Esophagus squamous epithelium (tissue), 5 donors: ENCODE results near the gene SLN. TPM values are rescaled to one million over a fixed set of nuclear protein-coding genes. Genes with fewer than 3 reads are reported as not detected.
A peak's percentile ranks its signal among the peaks of the same experiment; 100 is the strongest.

Experiments
- DNase-seq: peaks from one replicate; lab custom pipeline; 2025; lab: John Stamatoyannopoulos, UW
- H3K27ac ChIP-seq, 4 donors: fragments of 200-600 bp; sonication (generic); one replicate each; pipeline ENCODE4 v1.5.1; 2016 to 2019; ENCODE audit warnings: mild to moderate bottlenecking in 1 of 4
- H3K27me3 ChIP-seq, 4 donors: fragments of 200-600 bp; sonication (generic); 1 replicate in 3 of 4; 2 replicates in 1 of 4; pipeline versions ENCODE4 v1.5.1 to v1.6.0; 2017 to 2021; ENCODE audit warnings: antibody characterized with exemption in 1 of 4
- H3K36me3 ChIP-seq, 3 donors: fragments of 200-600 bp; sonication (generic); one replicate each; pipeline ENCODE4 v1.5.1; 2016 to 2019
- H3K4me1 ChIP-seq, 3 donors: fragments of 200-600 bp; sonication (generic); one replicate each; pipeline ENCODE4 v1.5.1; 2017 to 2019
- H3K4me3 ChIP-seq, 4 donors: fragments of 200-600 bp; sonication (generic); 1 replicate in 3 of 4; 2 replicates in 1 of 4; pipeline ENCODE4 v1.5.1; 2016 to 2019; ENCODE audit warnings: mild to moderate bottlenecking in 2 of 4, moderate library complexity in 1 of 4
- H3K9me3 ChIP-seq, 3 donors: fragments of 200-600 bp; sonication (generic); one replicate each; pipeline ENCODE4 v1.5.1; 2016 to 2019
- POLR2A ChIP-seq, 4 donors: fragments of 450-650 bp; IDR thresholded peaks; one replicate each; pipeline ENCODE4 v1.6.1; 2017; ENCODE audit warnings: antibody characterized with exemption in 4 of 4, mild to moderate bottlenecking in 4 of 4, moderate library complexity in 3 of 4
- WGBS, 2 donors: methylation state at CpG; one replicate each; pipeline ENCODE4 v1.1.5; 2018; 5-methylcytosine and 5-hydroxymethylcytosine counted together
- intact Hi-C: fragments of 100-400 bp; cut with DNase I; formaldehyde crosslinking; loops from one replicate; pipeline ENCODE4 v1.15.0; 2022
- total RNA-seq, 4 donors: library from RNA; depleted of rRNA; stranded (reverse); fragments of >200 nt; gene quantifications; one replicate each; pipeline ENCODE4 v1.1.0, GENCODE V29; 2016
- TF ChIP-seq, protein P1 (sequence below), 6 experiments: fragments of 450-650 bp in 4 of 6; fragments of 200-600 bp in 2 of 6; sonication (generic) in 2 of 6; IDR thresholded peaks; one replicate each; pipeline ENCODE4 v1.5.1; 2016 to 2019; ENCODE audit warnings: antibody characterized with exemption in 6 of 6, mild to moderate bottlenecking in 4 of 6, moderate library complexity in 4 of 6
- donor health status: DM: yes; HTN: yes; CAD: no.

Gene SLN
- total RNA-seq, 4 donors from 2014 or later = not detected

DNA sequence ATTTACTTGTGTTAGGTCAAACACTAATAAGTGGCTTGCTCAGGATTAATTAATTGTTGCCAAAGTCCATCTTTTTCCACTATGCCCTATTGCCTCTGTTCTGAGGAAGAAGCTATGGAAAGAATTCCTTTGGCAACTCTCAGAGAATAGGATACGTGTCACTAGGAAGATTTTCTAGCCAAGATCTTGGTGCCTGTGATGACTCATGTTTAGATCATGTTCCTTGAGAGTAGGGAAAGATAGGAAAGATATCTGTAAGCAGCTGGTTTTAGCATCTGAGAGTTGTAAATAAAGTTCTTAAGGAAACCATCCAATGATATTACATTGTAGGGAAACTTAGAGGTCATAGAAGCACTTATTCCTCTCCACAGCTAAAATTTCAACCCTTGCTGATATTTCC lies 15.7 kb downstream of the SLN start:
- TF ChIP-seq POLR2A (IDR thresholded peaks at IDR 0.05) = no peak
- TF ChIP-seq, protein P1, sequence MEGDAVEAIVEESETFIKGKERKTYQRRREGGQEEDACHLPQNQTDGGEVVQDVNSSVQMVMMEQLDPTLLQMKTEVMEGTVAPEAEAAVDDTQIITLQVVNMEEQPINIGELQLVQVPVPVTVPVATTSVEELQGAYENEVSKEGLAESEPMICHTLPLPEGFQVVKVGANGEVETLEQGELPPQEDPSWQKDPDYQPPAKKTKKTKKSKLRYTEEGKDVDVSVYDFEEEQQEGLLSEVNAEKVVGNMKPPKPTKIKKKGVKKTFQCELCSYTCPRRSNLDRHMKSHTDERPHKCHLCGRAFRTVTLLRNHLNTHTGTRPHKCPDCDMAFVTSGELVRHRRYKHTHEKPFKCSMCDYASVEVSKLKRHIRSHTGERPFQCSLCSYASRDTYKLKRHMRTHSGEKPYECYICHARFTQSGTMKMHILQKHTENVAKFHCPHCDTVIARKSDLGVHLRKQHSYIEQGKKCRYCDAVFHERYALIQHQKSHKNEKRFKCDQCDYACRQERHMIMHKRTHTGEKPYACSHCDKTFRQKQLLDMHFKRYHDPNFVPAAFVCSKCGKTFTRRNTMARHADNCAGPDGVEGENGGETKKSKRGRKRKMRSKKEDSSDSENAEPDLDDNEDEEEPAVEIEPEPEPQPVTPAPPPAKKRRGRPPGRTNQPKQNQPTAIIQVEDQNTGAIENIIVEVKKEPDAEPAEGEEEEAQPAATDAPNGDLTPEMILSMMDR (IDR thresholded peaks at IDR 0.05) = no peak
- intact Hi-C loops = no loop called here
- WGBS, 2 donors = 7 to 9% methylated on average over 1 of the region's 1 CpG
- no peak overlapping the region for H3K4me3 ChIP-seq
- no peak for DNase-seq
- H3K27me3 ChIP-seq = peaks cover 0 to 4% (median 0%) of the 10 kb centered on the region in 4 donors
- H3K27ac ChIP-seq = no peak overlapping the region
- no peaks in the 10 kb centered on the region for H3K4me1 ChIP-seq
- no peaks in the 10 kb centered on the region for H3K9me3 ChIP-seq
- no peaks in the 10 kb centered on the region for H3K36me3 ChIP-seq

DNA sequence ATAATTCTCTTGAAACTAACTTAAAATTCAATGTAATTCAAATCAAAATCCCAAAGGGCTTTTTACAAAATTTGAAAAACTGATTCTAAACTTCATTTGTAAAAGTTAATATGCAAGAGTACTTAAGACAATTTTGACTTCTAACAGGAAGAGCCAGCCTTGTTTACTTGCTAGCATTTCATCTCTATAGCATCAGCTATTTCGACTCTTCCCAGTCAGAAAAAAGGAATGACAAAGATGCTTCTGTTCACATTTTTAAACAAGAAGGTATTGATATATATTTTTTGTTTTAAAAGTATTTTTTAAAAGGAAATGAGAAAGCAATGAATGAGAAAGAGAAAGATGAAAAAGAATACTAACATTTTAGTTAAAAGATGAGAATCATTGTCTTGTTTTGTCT lies 16.4 kb downstream of the SLN start:
- no peaks in the 10 kb centered on the region for H3K36me3 ChIP-seq
- intact Hi-C loops = no loop called here
- H3K4me1 ChIP-seq = no peaks in the 10 kb centered on the region
- 61 to 67% methylated on average over 1 of the region's 1 CpG for WGBS, 2 donors
- no peak overlapping the region for H3K4me3 ChIP-seq
- no peak overlapping the region for H3K27ac ChIP-seq
- DNase-seq = no peak
- H3K9me3 ChIP-seq = no peaks in the 10 kb centered on the region
- H3K27me3 ChIP-seq = peaks cover 0 to 4% (median 0%) of the 10 kb centered on the region in 4 donors
- TF ChIP-seq, protein P1 (IDR thresholded peaks at IDR 0.05) = no peak
- TF ChIP-seq POLR2A (IDR thresholded peaks at IDR 0.05) = no peak

DNA sequence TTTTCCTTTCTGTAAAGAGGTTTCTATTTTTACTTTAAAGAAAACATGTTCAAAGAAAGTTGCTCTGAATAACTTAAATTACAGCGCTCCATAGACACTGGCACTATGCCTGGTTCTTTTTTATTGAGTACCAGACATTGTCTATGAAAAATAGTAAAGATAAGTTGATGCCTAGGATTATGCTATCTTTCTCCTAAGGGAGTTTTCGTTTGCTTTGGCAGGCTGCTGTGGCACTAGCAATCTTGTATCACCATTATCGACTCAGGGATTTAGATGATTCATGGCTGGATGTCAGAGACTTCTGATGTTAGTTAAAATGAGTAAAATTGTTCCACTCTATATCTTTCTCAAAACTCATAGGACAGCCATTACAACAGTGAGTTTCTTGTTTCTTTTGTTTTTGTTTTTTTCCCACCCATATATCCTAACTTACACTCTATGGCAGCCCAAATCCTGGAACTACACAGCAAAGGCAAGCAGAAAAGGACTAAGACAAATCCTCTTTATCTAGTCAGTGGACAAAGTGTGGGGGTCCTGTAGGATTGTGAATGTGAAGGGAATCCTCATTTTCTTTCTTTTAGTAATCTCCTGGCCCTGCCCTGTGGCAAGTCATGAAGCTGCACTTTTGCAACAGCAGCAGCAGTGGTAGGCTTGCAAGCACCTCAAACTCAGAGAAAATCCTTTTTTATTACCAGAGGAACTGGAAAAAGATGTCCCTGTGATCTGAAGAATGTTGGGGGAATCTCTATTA lies 20.7 kb downstream of the SLN start:
- Histone ChIP-seq H3K9me3 (no peaks in the 10 kb centered on the region), H3K27ac (no peak overlapping the region), H3K4me1 (peaks cover 0 to 10% (median 0%) of the 10 kb centered on the region in 3 donors), H3K27me3 (no peaks in the 10 kb centered on the region), H3K4me3 (no peak overlapping the region), H3K36me3 (no peaks in the 10 kb centered on the region)
- TF ChIP-seq, protein P1 (IDR thresholded peaks at IDR 0.05) = no peak
- no peak for TF ChIP-seq POLR2A (IDR thresholded peaks at IDR 0.05)
- 23 to 27% methylated on average over 3 of the region's 3 CpGs for WGBS, 2 donors
- intact Hi-C loops = no loop called here
- no peak for DNase-seq

DNA sequence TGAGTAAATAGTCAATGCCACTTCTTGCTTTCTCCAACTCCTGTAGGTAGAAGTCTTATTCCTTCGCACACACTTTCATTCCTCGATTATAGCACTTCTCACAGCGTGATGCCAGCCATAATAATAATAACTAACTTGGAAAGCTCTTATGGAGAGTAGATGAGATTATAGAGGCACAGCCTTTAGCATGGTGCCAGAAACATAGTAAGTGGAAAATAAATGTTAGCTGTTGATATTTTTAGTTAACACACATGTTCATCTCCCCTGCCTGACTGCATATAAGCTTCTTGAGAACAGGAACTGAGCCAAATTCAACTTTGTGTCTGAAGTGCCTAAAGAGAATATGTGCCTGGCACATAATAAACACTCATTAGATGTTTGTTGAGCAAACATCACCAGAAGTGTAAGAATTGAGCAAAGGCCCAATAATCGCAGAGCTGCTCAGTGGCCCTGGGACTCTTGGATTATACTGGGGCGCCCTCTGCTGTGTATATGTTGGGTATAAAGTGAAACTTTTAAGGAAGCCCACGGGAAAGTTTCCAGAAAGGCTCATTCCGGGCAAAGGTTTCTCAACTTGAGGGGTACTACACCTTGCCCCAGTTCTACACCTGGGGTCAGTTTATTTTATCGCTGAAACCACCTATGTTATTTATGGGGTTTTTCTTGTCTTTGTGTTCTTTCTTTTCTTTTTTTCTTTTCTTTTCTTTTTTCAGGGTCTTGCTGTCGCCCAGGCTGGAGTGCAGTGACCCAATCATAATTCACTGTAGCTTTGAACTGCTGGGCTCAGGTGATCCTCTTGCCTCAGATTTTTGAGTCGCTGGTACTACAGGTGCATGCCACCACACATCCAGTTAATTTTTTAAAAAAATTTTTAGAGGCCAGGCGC lies 22.3 kb downstream of the SLN start:
- Histone ChIP-seq H3K27ac (no peak overlapping the region), H3K27me3 (no peaks in the 10 kb centered on the region), H3K4me1 (peaks cover 0 to 10% (median 0%) of the 10 kb centered on the region in 3 donors), H3K4me3 (no peak overlapping the region), H3K36me3 (no peaks in the 10 kb centered on the region), H3K9me3 (no peaks in the 10 kb centered on the region)
- DNase-seq = no peak
- TF ChIP-seq, protein P1 (IDR thresholded peaks at IDR 0.05) = peak; percentile 17 to 73 (median 60)
- TF ChIP-seq POLR2A (IDR thresholded peaks at IDR 0.05) = no peak
- intact Hi-C loops = loop anchor here (10.0 kb wide), 1 partner anchor 125 kb away; the partner anchor contains the start of gene ALKBH8
- WGBS, 2 donors = 43 to 46% methylated on average over 11 of the region's 11 CpGs
